HPDE6-E6E7 (cell line): ENCODE measurements around the gene CTIF.

Experiments
- DNase-seq: peaks from one replicate; pipeline ENCODE4 v3.0.0; 2011; ENCODE audit warnings: missing footprints; ENCODE audit errors: extremely low spot score

The CTIF gene

DNA sequence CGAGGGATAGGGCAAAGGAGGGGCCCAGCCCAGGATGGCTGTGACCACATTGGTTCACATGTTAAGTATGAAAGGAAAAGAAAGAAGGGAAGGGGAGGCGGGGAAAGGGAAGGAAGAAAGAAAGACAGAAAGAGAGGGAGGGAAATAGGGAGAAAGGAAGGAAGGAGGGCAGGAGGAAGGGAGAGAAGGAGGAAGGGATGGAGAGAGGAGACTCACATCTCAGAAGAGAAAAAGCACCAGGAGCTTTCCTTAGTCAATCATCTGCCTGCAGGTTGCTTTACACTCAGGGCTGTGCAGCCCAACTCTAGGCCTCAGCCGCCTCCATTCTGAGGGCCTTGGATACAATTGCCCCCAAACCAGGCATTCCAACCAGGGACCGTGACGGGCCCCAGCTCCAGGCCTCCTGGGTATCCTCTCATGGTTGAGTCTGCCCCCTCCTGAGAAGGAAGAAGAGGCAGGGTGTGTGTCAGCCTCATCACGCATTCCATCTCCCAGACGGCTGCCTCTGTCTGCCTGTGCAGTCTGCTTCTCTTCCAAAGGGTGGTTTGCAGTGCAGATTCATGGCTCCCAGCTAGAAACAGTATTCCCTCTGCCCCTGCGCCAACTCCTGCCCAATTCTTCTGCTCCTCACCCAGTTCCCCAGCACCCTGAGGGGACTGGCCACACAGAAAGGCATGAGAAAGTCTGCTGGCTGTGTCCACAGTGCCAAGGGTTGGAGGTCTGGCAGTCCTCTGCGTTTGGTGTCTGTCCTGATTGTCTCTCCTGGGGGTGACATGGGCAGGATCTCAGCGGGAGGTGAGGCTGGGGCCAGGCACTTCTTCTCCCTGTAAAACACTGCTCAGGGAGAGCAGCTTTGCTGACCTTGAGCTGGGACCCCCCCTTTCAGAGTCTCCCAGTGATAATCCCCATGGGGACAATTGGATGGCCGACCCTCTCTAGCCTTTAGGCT is 248.6 kb downstream of the CTIF start:
- DNase-seq = no peak

DNA sequence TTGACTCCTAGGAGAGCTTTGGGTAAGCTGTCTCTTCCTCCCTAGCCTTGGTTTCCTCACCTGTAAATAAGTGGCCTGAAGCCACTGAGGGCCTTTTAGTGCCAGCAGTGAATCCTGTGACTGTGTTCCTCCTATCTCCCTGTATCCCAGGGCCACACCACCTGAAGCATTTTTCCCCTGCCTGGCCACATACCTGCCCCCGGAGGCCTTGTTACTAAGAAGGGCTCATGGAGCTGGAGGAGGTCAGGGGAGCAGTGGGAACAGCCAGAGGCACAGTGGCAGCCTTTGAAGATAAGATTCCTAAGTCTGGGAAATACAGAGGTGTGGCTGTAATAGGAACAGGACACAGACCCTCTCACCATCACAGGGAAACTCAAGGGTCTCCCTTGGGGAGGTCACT is 249.5 kb downstream of the CTIF start:
- no peak for DNase-seq

DNA sequence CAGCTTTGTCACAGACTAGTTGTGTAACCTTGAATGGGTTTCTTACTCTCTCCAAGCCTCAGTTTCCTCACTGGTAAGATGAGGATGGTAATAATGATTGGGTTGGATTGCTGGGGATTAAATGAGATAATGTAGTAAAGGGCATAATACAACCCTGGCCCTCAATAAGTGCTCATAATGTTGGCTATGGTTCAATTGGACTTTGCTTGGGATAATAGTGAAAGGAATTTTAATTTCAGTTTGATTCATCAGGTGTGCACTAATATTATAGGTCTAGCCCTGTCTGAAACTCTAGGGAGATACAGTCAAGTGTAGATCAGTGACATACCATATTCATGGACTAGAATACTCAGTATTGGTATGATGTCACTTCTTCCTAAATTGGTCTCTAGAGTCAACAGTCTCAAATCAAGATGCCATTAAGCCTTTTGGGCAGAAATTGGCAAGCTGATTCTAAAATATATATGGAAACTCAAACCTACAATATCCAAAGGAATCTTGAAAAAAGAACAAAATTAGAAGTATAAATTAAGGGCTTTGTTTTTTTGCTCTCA is 250.5 kb downstream of the CTIF start:
- DNase-seq = no peak

GRCh38 chr18:48790226-48790863 is 251.5 kb downstream of the CTIF start:
- no peak for DNase-seq

DNA sequence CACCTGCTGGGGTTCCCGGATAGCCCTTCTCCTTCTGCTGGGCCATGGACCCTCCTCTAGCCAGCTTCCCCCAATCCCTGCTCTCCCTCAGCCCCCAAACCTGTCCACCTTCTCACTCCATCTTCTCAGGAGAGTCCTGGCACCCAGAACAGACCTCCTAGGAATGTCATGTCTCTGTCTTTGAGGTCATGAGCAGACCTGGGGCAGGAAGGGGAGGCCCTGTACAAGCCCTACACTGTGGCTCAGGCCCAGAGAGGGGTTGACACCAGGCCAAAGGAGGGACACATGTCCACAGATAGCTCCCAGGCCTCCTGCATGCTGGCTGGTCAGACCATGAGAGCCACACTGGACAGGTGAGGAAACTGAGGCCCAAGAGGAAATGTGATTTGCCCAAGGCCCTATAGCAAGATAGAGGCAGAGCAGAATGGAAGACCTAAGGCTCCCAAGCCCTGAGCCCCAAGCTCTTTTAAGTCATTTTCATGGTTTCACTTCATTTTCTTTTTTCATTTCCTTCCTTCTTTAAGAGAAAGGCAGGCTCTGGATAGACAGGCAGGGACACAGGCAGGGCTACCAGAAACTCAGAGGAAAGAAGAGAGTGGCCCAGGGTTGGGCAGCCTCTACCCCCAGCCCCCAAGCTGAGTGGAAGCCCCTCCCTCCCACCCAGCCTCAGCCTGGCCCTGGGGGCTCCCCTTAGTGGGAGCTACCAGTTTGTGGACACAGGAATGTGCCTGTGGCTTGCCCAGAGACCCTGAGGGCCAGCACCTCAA is 252.2 kb downstream of the CTIF start:
- no peak for DNase-seq

DNA sequence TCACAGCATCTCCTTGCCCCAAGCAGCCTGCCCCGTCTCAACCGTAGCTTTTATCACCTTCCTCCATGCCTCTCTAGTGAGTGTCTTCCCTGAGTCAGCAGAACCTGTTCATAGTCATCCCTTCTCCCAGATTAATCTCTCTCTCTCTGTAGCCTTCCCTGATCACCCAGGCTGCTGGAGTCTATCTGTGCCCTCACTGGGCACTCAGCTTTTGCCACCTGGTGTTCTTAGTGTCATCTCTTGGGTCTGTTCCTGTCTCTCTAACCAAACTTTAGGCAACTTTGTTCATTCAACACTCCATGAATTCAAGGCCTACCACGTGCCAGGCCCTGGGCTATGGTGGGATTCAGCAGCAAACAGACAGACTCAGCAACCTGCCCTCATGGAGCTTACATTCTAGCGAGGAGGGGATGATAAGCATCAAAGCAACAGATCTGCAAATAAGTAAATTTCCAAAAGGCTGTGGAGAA is 252.8 kb downstream of the CTIF start:
- no peak for DNase-seq

GRCh38 chr18:48792141-48792540 is 253.3 kb downstream of the CTIF start:
- DNase-seq = no peak

DNA sequence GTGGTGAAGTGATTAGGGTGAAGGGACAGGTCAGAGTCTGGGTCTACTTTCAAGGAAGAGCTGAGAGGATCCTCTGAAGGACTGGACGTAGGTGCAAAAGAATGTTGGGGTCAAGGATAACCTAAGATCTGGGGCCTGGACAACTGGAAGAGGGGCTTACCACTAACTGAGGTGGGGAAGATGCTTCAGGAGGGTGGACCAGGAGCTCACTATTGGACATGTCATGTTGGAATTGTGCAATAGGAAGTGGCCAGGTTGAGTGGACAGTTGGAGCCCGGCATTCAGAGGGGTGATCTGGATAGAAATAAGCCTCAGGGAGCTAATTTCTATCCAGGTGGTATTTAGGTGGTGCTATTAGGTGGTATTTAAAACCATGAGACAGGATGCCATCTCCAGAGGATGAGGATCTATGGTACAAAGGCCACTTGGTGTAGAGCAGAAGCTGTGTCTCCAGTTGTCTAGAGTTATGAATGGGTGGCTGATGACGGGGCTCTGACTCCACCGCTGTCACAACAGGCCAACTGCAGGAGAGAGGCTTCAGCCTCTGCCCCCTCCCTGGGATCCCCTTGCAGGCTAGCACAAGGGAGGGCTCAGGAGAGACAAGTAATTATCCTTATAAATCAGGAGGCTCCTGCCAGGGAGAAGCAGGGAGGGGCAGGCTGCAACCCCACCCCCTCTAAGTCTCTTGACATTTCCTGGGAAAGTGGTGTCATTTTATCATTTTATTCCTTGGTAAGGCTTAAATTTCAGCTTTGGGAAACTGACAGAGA is 254.0 kb downstream of the CTIF start:
- DNase-seq = no peak

GRCh38 chr18:48794251-48794970 is 255.6 kb downstream of the CTIF start:
- DNase-seq = no peak

DNA sequence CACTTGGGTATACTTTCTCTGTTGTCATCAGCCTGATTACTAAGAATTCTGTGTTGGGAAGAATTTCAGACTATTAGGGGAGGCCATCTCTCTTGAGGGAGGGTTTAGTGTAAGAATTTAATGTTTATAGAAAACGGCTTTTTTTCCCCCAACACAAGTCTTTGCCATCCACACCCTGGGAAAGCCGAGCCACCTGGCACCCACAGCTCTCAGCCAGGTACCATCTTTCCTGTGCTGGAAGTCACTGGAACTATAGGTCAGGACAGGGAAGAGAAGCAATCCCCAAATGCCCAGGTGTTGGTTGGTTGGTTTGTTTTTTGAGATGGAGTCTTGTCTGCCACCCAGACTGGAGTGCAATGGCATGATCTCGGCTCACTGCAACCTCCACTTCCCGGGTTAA is 256.9 kb downstream of the CTIF start:
- no peak for DNase-seq

DNA sequence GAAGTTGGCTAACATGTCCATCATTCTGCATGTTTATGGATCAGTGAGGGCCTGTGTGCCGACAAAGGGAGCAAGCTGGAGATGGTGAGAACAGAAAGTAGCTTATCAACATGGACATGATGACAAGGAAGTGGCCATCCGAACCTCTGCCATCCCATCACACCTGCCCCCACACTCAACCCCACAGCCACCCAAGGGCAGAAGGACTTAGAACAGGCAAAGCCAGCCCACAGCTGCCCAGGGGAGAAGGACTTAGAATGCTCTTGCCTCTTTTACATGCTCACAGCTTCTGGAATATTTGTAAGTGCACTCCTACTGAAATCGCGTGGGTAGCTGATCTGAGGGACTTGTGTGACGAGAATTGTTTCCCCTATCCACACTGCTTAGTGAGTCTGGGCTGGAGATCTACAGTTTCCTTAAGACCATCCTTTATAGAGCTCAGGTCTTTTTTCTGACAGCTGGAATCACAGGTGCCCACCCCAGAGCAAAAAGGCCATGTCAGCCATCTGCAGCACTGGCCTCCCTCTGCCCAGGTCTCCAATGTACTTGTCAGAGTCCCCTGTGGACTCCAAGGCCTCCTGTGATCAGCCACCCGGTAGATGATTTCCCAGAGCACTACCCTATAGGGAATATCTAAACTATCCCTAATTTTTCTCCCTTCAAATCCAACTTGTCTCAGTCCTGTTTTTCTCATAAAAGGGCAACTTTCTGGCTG is 257.8 kb downstream of the CTIF start:
- no peak for DNase-seq

DNA sequence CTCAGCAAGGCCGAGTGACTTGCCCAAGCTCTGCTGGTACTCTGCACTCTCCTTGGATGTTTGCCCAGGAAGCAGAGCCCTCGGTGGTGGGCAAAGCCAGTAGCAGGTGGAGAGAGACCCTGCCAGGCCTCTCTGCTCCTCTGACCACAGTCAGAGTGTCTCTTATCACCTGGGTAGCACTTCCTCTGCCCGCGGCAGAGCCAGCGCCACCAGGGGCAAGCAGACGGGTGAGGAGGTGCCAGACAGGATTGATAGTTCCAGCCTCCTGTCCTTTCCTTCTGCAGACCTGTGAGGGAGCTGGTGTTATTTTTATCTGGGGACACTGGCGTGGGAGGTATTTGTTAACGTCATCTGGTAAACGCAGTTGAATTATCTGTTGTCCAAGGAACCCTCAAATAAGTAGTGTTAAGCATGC is 259.0 kb downstream of the CTIF start:
- DNase-seq = no peak

GRCh38 chr18:48798334-48799245 is 259.8 kb downstream of the CTIF start:
- DNase-seq = no peak

- no peak for DNase-seq
Measured at GRCh38 chr18:48799724-48800315, 261.0 kb downstream of the CTIF start.

DNA sequence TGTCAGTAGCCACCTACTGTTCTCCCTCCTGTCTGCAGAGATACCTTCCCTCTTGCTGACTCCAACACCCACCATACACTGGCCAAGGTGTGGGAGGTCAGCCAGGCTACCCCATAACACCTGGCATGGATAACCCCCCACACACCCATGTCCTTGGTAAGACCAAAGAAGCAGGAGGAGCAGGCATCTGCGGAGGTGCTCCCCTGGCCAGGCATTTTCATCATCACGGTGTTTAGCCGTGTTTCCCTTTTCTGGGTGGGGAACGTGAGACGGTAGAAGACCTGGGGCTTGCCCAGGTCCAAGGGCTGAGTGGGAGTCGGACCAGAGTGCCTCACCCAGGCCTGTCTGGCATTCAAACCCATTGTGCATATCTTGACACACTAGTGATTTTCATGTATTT is 261.6 kb downstream of the CTIF start:
- no peak for DNase-seq

DNA sequence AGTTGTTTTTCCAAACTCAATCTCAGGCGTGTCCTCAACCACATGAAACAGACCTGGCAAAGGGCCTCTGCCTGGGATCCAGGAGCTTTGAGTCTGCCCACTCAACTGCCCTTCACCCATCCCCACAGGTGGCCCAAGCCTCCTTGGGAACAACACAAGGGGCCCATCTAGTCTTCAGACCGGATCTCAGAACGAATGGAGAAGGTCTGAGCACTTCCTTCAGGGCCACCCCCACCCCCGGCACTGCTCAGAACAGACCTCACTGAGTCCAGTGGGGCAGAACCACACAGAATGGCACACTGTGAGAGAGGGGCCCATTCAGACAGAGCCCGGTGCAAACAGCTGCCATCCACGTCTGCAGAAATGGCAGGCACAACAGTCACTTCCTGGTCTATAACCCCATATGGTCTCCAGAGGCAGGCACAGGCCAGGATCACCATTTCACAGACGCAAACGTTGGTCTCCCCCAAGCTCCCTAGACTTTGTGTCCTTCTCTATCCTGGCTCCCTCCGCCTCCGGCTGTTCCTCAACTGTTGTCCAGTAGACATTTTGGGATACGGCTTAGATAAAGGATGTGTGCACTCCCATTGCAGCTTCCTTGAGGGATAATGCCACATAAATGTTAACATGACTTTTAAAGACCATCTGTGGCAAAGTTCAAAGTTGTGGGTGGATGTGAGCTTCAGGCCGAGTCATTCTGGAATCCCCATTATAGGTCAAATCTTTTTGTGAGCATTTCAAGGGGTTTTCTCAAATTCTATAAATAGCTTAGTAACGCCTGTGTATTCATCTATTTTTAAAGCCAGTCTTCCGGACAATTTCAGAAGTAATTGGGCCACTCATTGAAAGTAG is 262.3 kb downstream of the CTIF start:
- DNase-seq = no peak

GRCh38 chr18:48801728-48802542 is 263.1 kb downstream of the CTIF start:
- no peak for DNase-seq
